Esophagus muscularis mucosa (tissue), 4 donors: ENCODE results near the gene CROCC. TPM values are rescaled to one million over a fixed set of nuclear protein-coding genes. Genes with fewer than 3 reads are reported as not detected.
"Not testable (repeated sequence)": the region's sequence is repeated elsewhere in the genome, so short reads cannot be mapped to it uniquely, and the experiment has no call there.

Source experiments
- DNase-seq: peaks from one replicate; pipeline ENCODE4 v3.0.0-alpha.2; 2017; ENCODE audit errors: extremely low spot score
- H3K27ac ChIP-seq, 4 donors: fragments of 200-600 bp; sonication (generic); replicated peaks in 1 of 4; 1 replicate in 3 of 4; 2 replicates in 1 of 4; pipeline ENCODE4 v1.5.1; 2016 to 2019; ENCODE audit warnings: mild to moderate bottlenecking in 1 of 4
- H3K27me3 ChIP-seq, 4 donors: fragments of 200-600 bp; sonication (generic); one replicate each; pipeline versions ENCODE4 v1.5.1 to v1.6.0; 2016 to 2019
- H3K36me3 ChIP-seq, 4 donors: fragments of 200-600 bp; sonication (generic); one replicate each; pipeline ENCODE4 v1.5.1; 2016 to 2019
- H3K4me1 ChIP-seq, 4 donors: fragments of 200-600 bp; sonication (generic); one replicate each; pipeline ENCODE4 v1.5.1; 2016 to 2019
- H3K4me3 ChIP-seq, 4 donors: fragments of 200-600 bp; sonication (generic); 1 replicate in 2 of 4; 2 replicates in 2 of 4; pipeline ENCODE4 v1.5.1; 2016 to 2019; ENCODE audit warnings: mild to moderate bottlenecking in 4 of 4, moderate library complexity in 1 of 4
- H3K9me3 ChIP-seq, 4 donors: fragments of 200-600 bp; sonication (generic); 1 replicate in 3 of 4; 2 replicates in 1 of 4; pipeline ENCODE4 v1.5.1; 2016 to 2019
- EP300 ChIP-seq: sonication (generic); formaldehyde crosslinking; IDR thresholded peaks from one replicate; pipeline ENCODE4 v1.6.1; 2017; ENCODE audit warnings: antibody characterized with exemption
- POLR2A ChIP-seq: fragments of 450-650 bp; IDR thresholded peaks from one replicate; pipeline ENCODE4 v1.6.1; 2017; ENCODE audit warnings: antibody characterized with exemption, moderate library complexity, mild to moderate bottlenecking, low read depth
- POLR2AphosphoS5 ChIP-seq, 2 donors: sonication (generic); formaldehyde crosslinking; IDR thresholded peaks; one replicate each; pipeline ENCODE4 v1.6.1; 2017; ENCODE audit warnings: antibody characterized with exemption in 2 of 2
- WGBS: methylation state at CpG from one replicate; pipeline ENCODE4 v1.1.5; 2018; 5-methylcytosine and 5-hydroxymethylcytosine counted together
- intact Hi-C: fragments of 100-400 bp; cut with DNase I; formaldehyde crosslinking; loops from one replicate; pipeline ENCODE4 v1.15.1; 2023
- total RNA-seq, 4 donors: library from RNA; depleted of rRNA; stranded (reverse); fragments of >200 nt; gene quantifications; one replicate each; pipeline versions ENCODE4 v1.1.0 to v1.2.1, GENCODE V29; 2016
- TF ChIP-seq, protein P1 (sequence below), 3 experiments: fragments of 200-600 bp in 2 of 3; fragments of 450-650 bp in 1 of 3; sonication (generic) in 2 of 3; IDR thresholded peaks; one replicate each; pipeline ENCODE4 v1.5.1; 2017 to 2019; ENCODE audit warnings: antibody characterized with exemption in 3 of 3, mild to moderate bottlenecking in 2 of 3, moderate library complexity in 1 of 3

CROCC gene
- total RNA-seq, 4 donors from 2014 or later: 17.6 to 36.3 (median 23.0) TPM

DNA sequence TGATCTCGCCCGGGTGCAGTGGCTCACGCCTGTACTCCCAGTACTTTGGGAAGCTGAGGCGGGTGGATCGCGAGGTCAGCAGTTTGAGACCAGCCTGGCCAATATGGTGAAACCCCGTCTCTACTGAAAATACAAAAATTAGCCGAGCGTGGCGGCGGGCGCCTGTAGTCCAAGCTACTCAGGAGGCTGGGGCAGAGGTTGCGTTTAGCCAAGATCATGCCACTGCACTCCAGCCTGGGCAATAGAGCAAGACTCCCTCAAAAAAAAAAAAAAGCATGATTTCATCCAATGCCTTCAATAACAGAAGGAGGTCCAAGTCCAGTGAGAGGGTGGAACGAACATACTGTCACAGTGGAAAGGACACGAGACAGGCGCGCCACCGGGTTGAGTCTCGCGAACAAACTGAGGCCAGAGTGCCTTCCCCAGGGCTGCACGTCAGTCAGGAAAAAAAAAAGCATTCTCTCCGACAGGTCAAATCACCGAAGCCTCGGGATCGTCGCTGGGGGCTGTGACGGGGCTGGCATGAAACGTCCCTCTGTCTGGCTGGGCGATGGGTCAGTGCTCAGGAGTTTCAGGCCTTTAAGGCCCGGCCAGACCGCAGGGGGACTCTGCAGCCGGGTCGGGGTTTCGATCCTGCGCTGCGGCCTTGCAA is 8.4 kb upstream of the CROCC start:
- H3K27me3 ChIP-seq: no peaks in the 10 kb centered on the region
- peaks cover 15 to 35% (median 30%) of the 10 kb centered on the region in 4 donors for H3K4me1 ChIP-seq
- no peaks in the 10 kb centered on the region for H3K36me3 ChIP-seq
- 48% methylated on average over 36 of the region's 36 CpGs for WGBS
- TF ChIP-seq EP300 (peak; percentile 19), POLR2AphosphoS5 (IDR thresholded peaks at IDR 0.05) (no peak), POLR2A (no peak)
- TF ChIP-seq, protein P1, sequence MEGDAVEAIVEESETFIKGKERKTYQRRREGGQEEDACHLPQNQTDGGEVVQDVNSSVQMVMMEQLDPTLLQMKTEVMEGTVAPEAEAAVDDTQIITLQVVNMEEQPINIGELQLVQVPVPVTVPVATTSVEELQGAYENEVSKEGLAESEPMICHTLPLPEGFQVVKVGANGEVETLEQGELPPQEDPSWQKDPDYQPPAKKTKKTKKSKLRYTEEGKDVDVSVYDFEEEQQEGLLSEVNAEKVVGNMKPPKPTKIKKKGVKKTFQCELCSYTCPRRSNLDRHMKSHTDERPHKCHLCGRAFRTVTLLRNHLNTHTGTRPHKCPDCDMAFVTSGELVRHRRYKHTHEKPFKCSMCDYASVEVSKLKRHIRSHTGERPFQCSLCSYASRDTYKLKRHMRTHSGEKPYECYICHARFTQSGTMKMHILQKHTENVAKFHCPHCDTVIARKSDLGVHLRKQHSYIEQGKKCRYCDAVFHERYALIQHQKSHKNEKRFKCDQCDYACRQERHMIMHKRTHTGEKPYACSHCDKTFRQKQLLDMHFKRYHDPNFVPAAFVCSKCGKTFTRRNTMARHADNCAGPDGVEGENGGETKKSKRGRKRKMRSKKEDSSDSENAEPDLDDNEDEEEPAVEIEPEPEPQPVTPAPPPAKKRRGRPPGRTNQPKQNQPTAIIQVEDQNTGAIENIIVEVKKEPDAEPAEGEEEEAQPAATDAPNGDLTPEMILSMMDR (IDR thresholded peaks at IDR 0.05): no peak
- intact Hi-C loops: no loop called here
- peak overlapping the region; percentile 69 to 93 (median 76) for H3K27ac ChIP-seq
- no peak for DNase-seq
- peak overlapping the region; percentile 72 to 100 (median 85) for H3K4me3 ChIP-seq
- no peaks in the 10 kb centered on the region for H3K9me3 ChIP-seq

- intact Hi-C loops: no loop called here
- Histone ChIP-seq H3K4me3 (peak overlapping the region; percentile 72 to 100 (median 85)), H3K4me1 (peaks cover 15 to 35% (median 30%) of the 10 kb centered on the region in 4 donors), H3K27ac (peak overlapping the region; percentile 78 to 93 (median 84)), H3K36me3 (peaks cover 0 to 3% (median 0%) of the 10 kb centered on the region in 4 donors), H3K9me3 (no peaks in the 10 kb centered on the region), H3K27me3 (no peaks in the 10 kb centered on the region)
- 5% methylated on average over 4 of the region's 109 CpGs for WGBS
- DNase-seq: peak; percentile 98
- TF ChIP-seq POLR2A (no peak), POLR2AphosphoS5 (IDR thresholded peaks at IDR 0.05) (peak; percentile 64 to 81), EP300 (no peak)
- TF ChIP-seq, protein P1 (IDR thresholded peaks at IDR 0.05): peak in 2 of 3 experiments; percentile 19 to 38
Observed at GRCh38 chr1:16913833-16914662, 7.7 kb upstream of the CROCC start.

DNA sequence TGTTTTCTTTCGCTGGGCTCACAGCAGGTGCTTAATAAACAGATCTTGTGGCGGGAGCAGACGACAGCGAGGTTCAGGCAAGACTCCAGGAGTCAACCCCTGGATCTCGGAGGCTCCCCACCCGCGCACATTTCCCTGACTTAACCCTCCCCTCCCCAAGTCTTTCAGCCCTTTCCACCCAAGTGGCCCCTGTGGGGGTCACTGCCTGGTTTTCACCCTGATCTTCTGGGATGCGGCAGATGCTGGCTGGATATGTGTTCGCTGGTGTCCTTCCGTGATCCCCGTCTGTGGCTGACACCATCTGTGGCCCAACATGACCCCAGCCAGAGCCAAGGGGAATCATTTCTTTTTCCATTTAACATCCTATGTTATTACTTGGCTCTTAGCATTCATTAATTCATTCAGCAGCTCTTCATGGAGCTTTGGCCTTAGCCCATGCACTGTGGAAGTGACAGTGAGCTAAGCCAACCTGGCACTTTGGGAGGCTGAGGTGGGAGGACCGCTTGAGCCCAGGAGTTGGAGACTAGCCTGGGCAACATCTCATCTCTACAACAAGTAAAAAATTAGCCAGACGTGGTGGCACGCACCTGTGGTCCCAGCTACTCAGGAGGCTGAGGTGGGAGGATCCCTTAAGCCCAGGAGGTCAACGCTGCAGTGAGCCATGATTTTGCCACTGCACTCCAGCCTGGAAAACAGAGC is 6.7 kb upstream of the CROCC start:
- intact Hi-C loops, H3K9me3 ChIP-seq, H3K36me3 ChIP-seq, H3K27me3 ChIP-seq, DNase-seq: not testable (repeated sequence)
- Histone ChIP-seq H3K4me1 (peaks cover 15 to 35% (median 30%) of the 10 kb centered on the region in 4 donors), H3K4me3 (peak overlapping the region; percentile 72 to 100 (median 85)), H3K27ac (peak overlapping the region; percentile 78 to 93 (median 84))
- 41% methylated on average over 15 of the region's 15 CpGs for WGBS

GRCh38 chr1:16915627-16915973 is 6.1 kb upstream of the CROCC start:
- H3K27me3 ChIP-seq: no peaks in the 10 kb centered on the region
- H3K36me3 ChIP-seq: peaks cover 0 to 5% (median 0%) of the 10 kb centered on the region in 4 donors
- no peak overlapping the region for H3K4me3 ChIP-seq
- no peak for DNase-seq
- intact Hi-C loops: no loop called here
- TF ChIP-seq EP300 (no peak), POLR2A (no peak), POLR2AphosphoS5 (IDR thresholded peaks at IDR 0.05) (no peak)
- TF ChIP-seq, protein P1 (IDR thresholded peaks at IDR 0.05): no peak
- no peaks in the 10 kb centered on the region for H3K9me3 ChIP-seq
- H3K27ac ChIP-seq: peak overlapping the region in 1 of 4 donors; percentile 11
- H3K4me1 ChIP-seq: peaks cover 15 to 35% (median 30%) of the 10 kb centered on the region in 4 donors
- 77% methylated on average over 4 of the region's 4 CpGs for WGBS

DNA sequence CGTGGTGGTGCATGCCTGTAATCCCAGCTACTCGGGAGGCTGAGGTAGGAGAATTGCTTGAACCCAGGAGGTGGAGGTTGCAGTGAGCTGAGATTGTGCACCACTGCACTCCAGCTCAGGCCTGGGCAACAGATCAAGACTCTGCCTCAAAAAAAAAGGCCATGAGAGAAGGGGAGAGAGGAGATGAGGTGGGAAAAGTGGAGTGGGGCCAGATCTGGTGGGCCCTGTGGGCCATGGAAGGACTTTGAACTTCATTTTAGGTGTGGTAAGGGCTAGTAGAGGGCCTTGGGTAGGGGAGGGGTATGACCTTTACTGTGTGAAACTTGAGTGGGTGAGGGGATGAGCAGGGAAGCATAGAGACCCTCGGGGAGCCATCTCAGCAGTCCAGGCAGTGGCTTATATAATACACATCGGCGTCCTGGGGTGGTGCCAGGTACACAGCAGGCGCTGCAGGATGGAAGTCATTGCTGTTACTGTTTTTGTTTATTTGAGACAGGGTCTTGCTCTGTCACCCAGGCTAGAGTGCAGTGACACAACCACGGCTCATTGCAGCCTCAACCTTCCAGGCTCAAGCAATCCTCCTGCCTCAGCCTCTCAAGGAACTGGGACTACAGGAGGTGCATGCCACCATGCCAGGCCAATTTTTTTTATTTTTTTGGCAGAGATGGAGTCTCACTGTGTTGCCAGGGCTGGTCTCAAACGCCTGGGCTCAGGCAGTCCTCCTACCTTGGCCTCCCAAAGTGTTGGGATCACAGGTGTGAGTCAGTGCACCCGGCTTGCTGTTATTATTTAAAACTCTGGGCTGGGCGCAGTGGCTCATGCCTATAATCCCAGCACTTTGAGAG is 5.5 kb upstream of the CROCC start:
- H3K36me3 ChIP-seq, DNase-seq, H3K27me3 ChIP-seq, intact Hi-C loops, H3K4me3 ChIP-seq, H3K9me3 ChIP-seq: not testable (repeated sequence)
- Histone ChIP-seq H3K4me1 (peaks cover 15 to 39% (median 32%) of the 10 kb centered on the region in 4 donors), H3K27ac (peak overlapping the region in 1 of 4 donors; percentile 11)
- 88% methylated on average over 10 of the region's 10 CpGs for WGBS
